ENCODE data around the gene SLC66A3.

Gene SLC66A3

DNA sequence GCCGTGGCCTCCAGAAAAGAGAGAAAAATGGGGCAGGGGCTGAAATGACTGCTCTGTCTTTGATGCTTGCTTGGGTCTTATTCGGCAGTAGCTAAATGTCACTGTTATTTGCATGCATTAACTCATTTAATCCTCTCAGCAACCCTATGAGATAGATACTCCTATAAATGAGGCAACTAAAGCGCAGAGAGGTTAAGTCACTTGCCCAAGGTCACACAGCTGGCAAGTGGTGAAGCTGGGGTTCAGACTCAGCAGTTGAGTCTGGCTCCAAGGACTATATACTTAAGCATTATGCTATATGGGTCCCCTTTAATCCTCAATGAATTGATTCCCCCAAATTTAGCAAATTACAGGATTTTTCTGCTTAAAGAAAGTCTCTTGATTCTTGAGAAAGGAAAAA lies 9.2 kb upstream of the SLC66A3 start:
- Mint-ChIP-seq H3K4me3 (no peak overlapping the region), H3K9me3 (peaks cover 0 to 1% of the 10 kb centered on the region in 2 donors), H3K36me3 (no peaks in the 10 kb centered on the region), H3K27me3 (peaks cover 14 to 16% of the 10 kb centered on the region in 2 donors), H3K4me1 (peaks cover 3 to 9% of the 10 kb centered on the region in 2 donors), H3K27ac (peak overlapping the region; percentile 51)
- DNase-seq (no peak), ATAC-seq (replicated peaks) (no peak)

DNA sequence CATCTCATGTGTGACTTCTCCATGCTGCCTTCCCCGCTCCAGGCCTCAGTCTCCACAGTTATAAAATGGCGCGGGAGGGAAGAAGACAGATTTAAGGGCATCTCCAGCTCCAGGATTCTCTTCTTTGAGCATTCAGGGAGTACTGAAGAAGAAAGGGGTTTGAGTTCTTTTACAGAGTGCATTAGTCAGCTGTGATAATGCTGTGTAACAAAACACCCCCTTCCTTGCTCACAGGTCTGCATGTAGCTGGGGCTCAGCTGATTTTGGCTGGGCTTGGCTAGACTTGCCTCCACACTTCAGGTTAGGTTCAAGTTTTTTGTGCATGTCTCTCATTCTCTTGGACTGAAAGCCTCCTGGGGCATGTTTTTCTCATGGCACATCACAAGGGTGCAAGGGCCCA lies 8.0 kb upstream of the SLC66A3 start:
- Mint-ChIP-seq H3K4me1 (peaks cover 3 to 9% of the 10 kb centered on the region in 2 donors), H3K27me3 (peaks cover 9% of the 10 kb centered on the region in 2 donors), H3K9me3 (peaks cover 0 to 1% of the 10 kb centered on the region in 2 donors), H3K27ac (no peak overlapping the region), H3K4me3 (no peak overlapping the region), H3K36me3 (no peaks in the 10 kb centered on the region)
- DNase-seq = no peak
- no peak for ATAC-seq (replicated peaks)

- H3K27ac Mint-ChIP-seq = no peak overlapping the region
- no peak for ATAC-seq (replicated peaks)
- no peak overlapping the region for H3K4me3 Mint-ChIP-seq
- H3K9me3 Mint-ChIP-seq = no peaks in the 10 kb centered on the region
- no peak for DNase-seq
- peaks cover 10 to 18% of the 10 kb centered on the region in 2 donors for H3K4me1 Mint-ChIP-seq
- H3K27me3 Mint-ChIP-seq = no peaks in the 10 kb centered on the region
- no peaks in the 10 kb centered on the region for H3K36me3 Mint-ChIP-seq
Observed at GRCh38 chr2:11152591-11152990, 2.7 kb upstream of the SLC66A3 start.

DNA sequence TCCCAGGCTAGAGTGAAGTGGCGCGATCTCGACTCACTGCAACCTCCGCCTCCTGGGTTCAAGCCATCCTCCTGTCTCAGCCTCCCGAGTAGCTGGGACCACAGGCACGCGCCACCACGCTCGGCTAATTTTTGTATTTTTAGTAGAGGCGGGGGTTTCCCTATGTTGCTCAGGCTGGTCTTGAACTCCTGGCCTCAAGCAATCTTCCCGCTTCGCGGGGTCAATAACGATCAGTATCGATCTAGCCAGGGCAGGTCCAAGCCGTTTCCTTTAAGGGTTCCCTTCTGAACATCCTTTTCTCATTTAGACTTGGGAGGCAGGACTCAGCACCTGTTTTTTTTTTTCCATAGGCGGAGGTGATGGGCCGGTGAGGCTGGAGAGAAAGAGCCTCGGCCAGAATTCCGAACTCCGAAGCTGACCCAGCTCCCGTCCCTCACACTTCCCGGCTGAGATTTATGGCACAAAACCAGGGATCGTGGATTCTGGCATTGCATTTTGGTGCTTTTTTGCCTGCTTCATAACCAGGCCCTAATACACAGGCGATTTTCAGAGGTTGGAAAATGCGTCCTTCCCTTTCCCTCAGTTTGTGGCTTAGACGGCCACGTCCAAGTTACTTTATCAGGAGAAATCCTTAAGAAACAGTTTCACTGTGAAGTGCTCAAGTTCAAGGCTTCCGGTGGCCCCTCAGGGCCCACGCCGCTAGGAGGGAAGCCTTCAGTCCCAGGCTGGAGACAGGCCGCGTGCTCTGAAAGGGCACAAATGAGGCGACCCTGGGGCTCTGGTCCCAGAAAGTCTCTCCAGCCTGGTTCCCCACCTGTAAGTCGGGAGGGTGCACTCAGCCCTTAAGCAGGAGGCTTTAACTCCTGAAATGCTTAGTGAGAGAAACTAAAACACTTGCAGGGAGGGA lies 998 bp upstream of the SLC66A3 start:
- Mint-ChIP-seq H3K9me3 (no peaks in the 10 kb centered on the region), H3K27ac (peak overlapping the region; percentile 95), H3K36me3 (no peaks in the 10 kb centered on the region), H3K4me1 (peaks cover 12 to 18% of the 10 kb centered on the region in 2 donors), H3K4me3 (peak overlapping the region; percentile 88), H3K27me3 (no peaks in the 10 kb centered on the region)
- no peak for DNase-seq
- peak; percentile 19 to 21 for ATAC-seq (replicated peaks)

DNA sequence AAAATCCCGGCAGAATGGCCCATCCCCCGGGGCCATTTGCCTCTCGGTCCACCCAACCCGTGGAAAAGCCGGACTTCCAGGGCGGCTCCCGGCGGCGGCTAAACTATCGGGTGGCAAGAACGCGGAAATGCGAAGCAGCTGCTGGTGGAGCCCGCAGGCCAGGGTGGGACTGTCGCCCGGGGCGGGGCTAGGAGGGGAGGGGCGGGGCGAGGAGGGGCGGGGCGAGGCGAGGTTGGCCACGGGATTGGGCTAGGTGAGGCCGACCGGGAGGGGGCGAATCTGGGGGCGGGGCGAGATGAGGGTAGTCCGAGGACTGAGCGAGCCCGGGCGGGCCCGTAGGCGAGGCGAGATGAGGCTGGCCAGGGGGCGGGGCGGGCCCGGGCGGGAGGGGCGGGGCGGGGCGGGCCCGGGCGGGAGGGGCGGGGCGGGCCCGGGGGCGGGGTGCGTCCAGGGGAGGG lies 315 bp upstream of the SLC66A3 start:
- H3K27me3 Mint-ChIP-seq = no peaks in the 10 kb centered on the region
- H3K27ac Mint-ChIP-seq = peak overlapping the region; percentile 95
- ATAC-seq (replicated peaks) (peak; percentile 90 to 92), DNase-seq (peak; percentile 95)
- peak overlapping the region; percentile 88 for H3K4me3 Mint-ChIP-seq
- H3K9me3 Mint-ChIP-seq = no peaks in the 10 kb centered on the region
- no peaks in the 10 kb centered on the region for H3K36me3 Mint-ChIP-seq
- H3K4me1 Mint-ChIP-seq = peaks cover 13 to 18% of the 10 kb centered on the region in 2 donors

DNA sequence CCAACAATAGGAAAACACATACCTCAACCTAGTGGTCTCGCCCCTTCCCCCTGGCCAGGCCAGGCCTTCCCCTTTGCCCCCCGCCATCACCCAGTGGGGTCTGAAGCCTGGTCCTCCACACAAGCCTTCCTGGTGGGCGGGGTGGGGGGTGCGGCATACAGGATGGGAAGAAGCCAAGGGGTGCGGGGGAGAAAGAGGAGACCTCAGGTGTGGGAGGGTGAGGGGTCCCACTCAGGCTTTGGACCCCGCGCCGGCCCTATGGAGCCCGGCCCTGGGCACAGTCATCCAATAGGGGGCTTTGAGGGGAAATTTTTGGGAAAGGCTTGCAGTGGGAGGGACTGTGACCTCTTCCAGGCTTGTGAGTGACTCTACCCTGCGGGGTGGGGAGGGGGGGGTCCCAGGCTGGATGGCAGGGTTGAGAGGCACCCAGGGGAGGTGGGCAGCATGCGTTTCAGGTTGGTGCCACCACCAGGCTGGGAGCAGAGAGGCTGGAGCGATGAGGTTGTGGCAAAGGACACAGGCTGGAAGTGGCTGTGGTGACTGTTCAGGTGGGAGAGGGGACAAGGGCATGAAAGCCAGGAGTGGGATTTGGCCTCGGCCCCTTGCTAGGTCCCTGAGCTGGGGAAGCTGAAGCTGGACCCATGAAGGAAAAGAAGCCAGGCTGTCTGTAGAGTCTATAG lies 1.3 kb downstream of the SLC66A3 start:
- H3K9me3 Mint-ChIP-seq = no peaks in the 10 kb centered on the region
- peak overlapping the region in 1 of 2 donors; percentile 88 for H3K4me3 Mint-ChIP-seq
- H3K4me1 Mint-ChIP-seq = peaks cover 20 to 29% of the 10 kb centered on the region in 2 donors
- ATAC-seq (replicated peaks) (no peak), DNase-seq (no peak)
- H3K36me3 Mint-ChIP-seq = no peaks in the 10 kb centered on the region
- no peak overlapping the region for H3K27ac Mint-ChIP-seq
- H3K27me3 Mint-ChIP-seq = no peaks in the 10 kb centered on the region

DNA sequence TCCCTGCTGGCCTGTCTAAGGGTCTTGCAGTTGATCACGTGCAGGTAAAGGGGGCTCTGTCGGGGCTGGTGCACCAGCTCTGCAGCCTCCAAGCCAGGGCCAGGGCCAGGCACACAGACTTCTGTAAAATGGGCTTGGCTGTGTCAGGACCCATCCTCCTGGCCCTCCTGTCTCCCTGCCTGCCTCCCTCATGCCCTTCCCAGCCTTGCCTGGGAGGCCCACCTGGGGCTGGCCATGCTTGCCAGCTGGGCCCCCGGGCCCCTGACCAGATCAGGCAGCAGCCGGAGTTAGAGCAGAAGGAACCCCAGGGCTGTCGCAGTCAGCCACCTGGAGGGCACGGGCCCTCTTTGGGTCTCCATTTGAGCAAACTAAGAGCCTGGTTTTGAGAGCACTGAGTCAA lies 2.0 kb downstream of the SLC66A3 start:
- H3K36me3 Mint-ChIP-seq = no peaks in the 10 kb centered on the region
- no peak for DNase-seq
- H3K27ac Mint-ChIP-seq = no peak overlapping the region
- ATAC-seq (replicated peaks) = no peak
- peaks cover 20 to 29% of the 10 kb centered on the region in 2 donors for H3K4me1 Mint-ChIP-seq
- H3K27me3 Mint-ChIP-seq = no peaks in the 10 kb centered on the region
- no peak overlapping the region for H3K4me3 Mint-ChIP-seq
- H3K9me3 Mint-ChIP-seq = no peaks in the 10 kb centered on the region

DNA sequence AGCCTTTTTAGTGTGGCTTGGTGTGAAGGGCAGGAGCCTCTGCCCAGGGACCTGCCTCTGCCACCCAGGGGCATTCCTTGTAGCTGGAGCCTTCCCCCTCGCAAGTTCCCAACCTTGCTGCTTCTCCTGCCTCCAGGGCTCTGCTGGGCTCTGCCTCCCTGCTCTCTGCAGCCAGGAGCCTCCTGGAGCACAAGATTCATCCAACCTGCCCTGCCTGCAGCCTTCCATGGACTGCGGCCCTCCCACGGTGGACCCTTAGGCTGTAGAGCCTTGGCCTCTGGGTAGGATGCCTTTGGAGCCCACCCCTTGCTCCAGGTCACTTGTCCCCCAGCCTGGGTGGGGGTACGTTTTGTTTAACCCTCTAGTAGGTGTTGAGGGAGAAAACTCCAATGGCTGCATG lies 2.5 kb downstream of the SLC66A3 start:
- Mint-ChIP-seq H3K27ac (no peak overlapping the region), H3K4me3 (no peak overlapping the region), H3K36me3 (no peaks in the 10 kb centered on the region), H3K4me1 (peaks cover 20 to 29% of the 10 kb centered on the region in 2 donors), H3K9me3 (no peaks in the 10 kb centered on the region), H3K27me3 (no peaks in the 10 kb centered on the region)
- DNase-seq = no peak
- ATAC-seq (replicated peaks) = no peak

DNA sequence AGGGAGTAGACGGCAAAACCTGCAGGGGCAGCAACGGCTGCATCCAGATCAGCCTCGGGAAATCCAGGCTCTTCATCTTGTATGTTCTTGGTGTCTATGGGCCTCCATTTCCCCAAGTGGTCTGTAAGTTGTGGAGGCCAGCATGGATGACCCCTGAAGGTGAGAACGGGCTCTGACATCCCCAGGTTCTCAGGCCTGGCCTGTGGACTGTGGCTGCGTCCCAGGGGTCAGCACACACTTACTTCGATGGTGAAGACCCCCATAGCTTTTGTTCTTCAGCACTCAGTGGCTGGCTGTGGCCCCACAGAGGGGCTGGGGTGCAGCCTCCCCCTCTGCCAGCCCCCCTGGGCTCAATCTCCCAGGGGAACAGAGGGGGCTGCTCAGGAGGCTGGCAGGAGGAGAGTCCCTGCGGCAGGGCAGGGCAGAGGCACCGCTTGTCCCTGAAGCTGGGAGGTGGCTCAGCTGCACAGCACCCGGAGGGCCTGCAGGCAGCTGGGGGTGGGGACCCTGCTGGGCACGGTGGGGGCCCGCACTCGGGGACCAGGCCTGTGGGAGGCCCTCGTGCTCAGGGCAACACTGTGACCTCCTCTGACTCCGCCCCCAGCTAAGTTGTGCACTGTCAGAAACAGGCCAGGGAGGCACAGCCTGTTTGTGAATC lies 3.8 kb downstream of the SLC66A3 start:
- H3K27ac Mint-ChIP-seq = no peak overlapping the region
- no peaks in the 10 kb centered on the region for H3K9me3 Mint-ChIP-seq

GRCh38 chr2:11159574-11160170 lies 4.4 kb downstream of the SLC66A3 start:
- no peak for DNase-seq
- no peak overlapping the region for H3K4me3 Mint-ChIP-seq
- H3K9me3 Mint-ChIP-seq = no peaks in the 10 kb centered on the region
- H3K4me1 Mint-ChIP-seq = peaks cover 20 to 22% of the 10 kb centered on the region in 2 donors
- peaks cover 5 to 7% of the 10 kb centered on the region in 2 donors for H3K36me3 Mint-ChIP-seq
- H3K27ac Mint-ChIP-seq = peak overlapping the region; percentile 34
- ATAC-seq (replicated peaks) = no peak
- no peaks in the 10 kb centered on the region for H3K27me3 Mint-ChIP-seq

More for the DNA sequence above, 3.8 kb downstream of the SLC66A3 start:
- DNase-seq (no peak), ATAC-seq (replicated peaks) (no peak)
- Mint-ChIP-seq H3K36me3 (peaks cover 4 to 6% of the 10 kb centered on the region in 2 donors), H3K4me3 (no peak overlapping the region), H3K27me3 (no peaks in the 10 kb centered on the region), H3K4me1 (peaks cover 20 to 29% of the 10 kb centered on the region in 2 donors)

- H3K4me1 Mint-ChIP-seq = peaks cover 20 to 22% of the 10 kb centered on the region in 2 donors
- no peaks in the 10 kb centered on the region for H3K9me3 Mint-ChIP-seq
- H3K27ac Mint-ChIP-seq = peak overlapping the region; percentile 88
- DNase-seq (no peak), ATAC-seq (replicated peaks) (no peak)
- H3K27me3 Mint-ChIP-seq = no peaks in the 10 kb centered on the region
- H3K4me3 Mint-ChIP-seq = no peak overlapping the region
- peaks cover 5 to 7% of the 10 kb centered on the region in 2 donors for H3K36me3 Mint-ChIP-seq
Observed at GRCh38 chr2:11160256-11160655, 5.0 kb downstream of the SLC66A3 start.

DNA sequence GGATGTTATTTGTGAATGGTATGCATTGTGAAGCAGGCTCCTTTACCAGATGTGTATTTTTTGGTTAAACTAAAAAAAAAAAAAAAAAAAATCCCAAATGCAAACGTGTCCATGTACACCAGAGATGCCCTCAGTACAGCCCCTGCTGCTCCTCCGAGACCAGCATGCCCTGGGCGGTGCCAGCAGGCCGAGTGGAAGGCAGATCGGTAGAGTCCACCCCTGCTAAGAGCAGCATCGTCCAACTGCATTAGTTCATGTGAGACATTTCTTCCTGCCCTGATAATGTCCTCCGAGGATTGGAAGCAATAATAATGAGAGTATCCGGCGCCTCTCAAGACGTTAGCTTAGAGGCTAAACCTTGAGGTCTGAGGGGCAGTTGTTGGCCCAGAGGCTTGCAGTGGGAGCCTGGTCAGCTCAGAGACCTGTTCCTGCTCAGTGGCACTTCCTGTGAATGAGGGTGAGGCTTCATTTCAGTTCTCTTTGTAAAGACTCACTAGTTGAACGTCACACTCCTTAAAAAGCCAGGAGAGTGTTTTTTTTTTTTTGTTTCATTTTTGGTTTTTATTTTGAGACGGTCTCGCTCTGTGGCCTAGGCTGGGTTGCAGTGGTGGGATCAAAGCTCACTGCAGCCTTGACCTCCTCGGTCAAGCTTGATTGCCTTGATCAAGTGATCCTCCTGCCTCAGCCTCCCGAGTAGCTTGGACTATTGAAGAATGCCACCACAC lies 5.6 kb downstream of the SLC66A3 start:
- peaks cover 5 to 7% of the 10 kb centered on the region in 2 donors for H3K36me3 Mint-ChIP-seq
- peaks cover 20% of the 10 kb centered on the region in 2 donors for H3K4me1 Mint-ChIP-seq
- ATAC-seq (replicated peaks) (peak; percentile 88 to 93), DNase-seq (no peak)
- H3K27ac Mint-ChIP-seq = peak overlapping the region; percentile 88
- H3K9me3 Mint-ChIP-seq = no peaks in the 10 kb centered on the region
- H3K4me3 Mint-ChIP-seq = peak overlapping the region; percentile 30 to 48
- no peaks in the 10 kb centered on the region for H3K27me3 Mint-ChIP-seq

DNA sequence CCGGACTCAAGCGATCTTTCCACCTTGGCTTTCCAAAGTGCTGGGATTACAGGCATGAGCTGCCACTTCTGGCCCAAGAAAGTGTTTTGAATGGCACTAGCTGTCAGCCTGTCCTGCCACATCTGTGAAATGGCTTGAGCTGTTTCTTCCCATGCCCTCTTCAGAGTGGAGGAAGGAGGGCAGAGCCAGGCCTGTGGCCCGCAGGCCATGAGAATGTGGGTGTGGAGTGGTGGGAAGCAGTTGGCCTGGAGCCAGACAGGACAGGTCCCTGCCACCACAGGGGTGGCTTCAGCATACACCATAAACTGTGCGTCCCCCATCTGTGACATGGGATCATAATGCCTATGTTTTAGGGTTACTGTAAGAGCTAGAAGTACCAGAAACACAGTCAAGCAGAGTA lies 6.5 kb downstream of the SLC66A3 start:
- no peak for ATAC-seq (replicated peaks)
- H3K27ac Mint-ChIP-seq = no peak overlapping the region
- no peak for DNase-seq
- no peak overlapping the region for H3K4me3 Mint-ChIP-seq
- peaks cover 11 to 12% of the 10 kb centered on the region in 2 donors for H3K4me1 Mint-ChIP-seq
- no peaks in the 10 kb centered on the region for H3K27me3 Mint-ChIP-seq
- no peaks in the 10 kb centered on the region for H3K9me3 Mint-ChIP-seq
- peaks cover 5 to 7% of the 10 kb centered on the region in 2 donors for H3K36me3 Mint-ChIP-seq
